ENCODE results near the gene OR5C1.

DNA sequence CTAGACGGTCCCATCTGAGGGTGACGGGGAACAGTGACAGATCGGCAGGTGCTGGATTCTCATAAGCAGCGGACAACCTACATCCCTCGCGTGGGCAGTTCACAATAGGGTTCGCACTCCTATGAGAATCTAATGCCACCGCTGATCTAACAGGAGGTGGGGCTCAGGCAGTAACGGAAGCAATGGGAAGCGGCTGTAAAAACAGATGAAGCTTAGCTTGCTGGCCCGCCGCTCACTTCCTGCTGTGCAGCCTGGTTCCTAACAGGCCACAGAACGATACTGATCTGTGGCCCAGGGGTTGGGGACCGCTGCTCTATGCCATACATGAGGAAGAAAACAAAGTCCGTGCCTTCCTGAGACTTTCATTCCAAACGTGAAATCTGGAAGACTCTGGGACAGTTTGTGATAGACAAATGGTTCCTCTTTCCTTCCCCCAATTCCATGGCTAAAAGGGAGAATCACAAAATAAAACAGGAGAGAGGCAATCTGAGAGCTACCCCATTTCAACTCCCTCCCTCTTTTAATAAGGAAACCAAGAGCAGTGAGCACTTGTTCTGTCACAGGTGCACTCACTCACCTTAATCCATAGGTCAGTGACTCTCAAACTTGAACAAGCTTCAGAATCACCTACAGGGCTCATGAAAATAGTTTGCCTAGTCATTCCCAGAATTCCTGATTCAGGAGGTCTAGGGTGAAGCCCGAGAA lies 27.6 kb downstream of the OR5C1 start:
- TF ChIP-seq, protein P1, sequence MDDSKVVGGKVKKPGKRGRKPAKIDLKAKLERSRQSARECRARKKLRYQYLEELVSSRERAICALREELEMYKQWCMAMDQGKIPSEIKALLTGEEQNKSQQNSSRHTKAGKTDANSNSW (CRISPR knock-in tag; IDR thresholded peaks at IDR 0.05; ENCODE audit: borderline replicate concordance) = no peak
- TF ChIP-seq BRCA1 (CRISPR knock-in tag; IDR thresholded peaks at IDR 0.05) = no peak
- TF ChIP-seq POLR2AphosphoS2 (IDR thresholded peaks at IDR 0.05; ENCODE audit: low read depth, low read length) = no peak
- no peak for TF ChIP-seq ARNT (IDR thresholded peaks at IDR 0.05)
- TF ChIP-seq HIVEP1 (CRISPR knock-in tag; IDR thresholded peaks at IDR 0.05) = no peak
- TF ChIP-seq MAFF (IDR thresholded peaks at IDR 0.05; ENCODE audit: low read depth, low read length) = no peak
- no peak for TF ChIP-seq FOXK2 (IDR thresholded peaks at IDR 0.05)
- TF ChIP-seq ZNF292 (CRISPR knock-in tag; IDR thresholded peaks at IDR 0.05; ENCODE audit: borderline replicate concordance, low read depth) = no peak
- no peak for TF ChIP-seq FOXM1 (CRISPR knock-in tag; IDR thresholded peaks at IDR 0.05)
- no peak for TF ChIP-seq ZNF775 (CRISPR knock-in tag; IDR thresholded peaks at IDR 0.05; ENCODE audit: borderline replicate concordance)
- TF ChIP-seq, protein P2, sequence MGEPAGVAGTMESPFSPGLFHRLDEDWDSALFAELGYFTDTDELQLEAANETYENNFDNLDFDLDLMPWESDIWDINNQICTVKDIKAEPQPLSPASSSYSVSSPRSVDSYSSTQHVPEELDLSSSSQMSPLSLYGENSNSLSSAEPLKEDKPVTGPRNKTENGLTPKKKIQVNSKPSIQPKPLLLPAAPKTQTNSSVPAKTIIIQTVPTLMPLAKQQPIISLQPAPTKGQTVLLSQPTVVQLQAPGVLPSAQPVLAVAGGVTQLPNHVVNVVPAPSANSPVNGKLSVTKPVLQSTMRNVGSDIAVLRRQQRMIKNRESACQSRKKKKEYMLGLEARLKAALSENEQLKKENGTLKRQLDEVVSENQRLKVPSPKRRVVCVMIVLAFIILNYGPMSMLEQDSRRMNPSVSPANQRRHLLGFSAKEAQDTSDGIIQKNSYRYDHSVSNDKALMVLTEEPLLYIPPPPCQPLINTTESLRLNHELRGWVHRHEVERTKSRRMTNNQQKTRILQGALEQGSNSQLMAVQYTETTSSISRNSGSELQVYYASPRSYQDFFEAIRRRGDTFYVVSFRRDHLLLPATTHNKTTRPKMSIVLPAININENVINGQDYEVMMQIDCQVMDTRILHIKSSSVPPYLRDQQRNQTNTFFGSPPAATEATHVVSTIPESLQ (CRISPR knock-in tag; conservative IDR thresholded peaks at IDR 0.05) = no peak
- TF ChIP-seq HNRNPL (IDR thresholded peaks at IDR 0.05; ENCODE audit: low read depth, low read length) = no peak
- TF ChIP-seq TCF7L2 (IDR thresholded peaks at IDR 0.05; ENCODE audit: low read depth, low read length) = no peak
- TF ChIP-seq ZNF547 (CRISPR knock-in tag; IDR thresholded peaks at IDR 0.05) = no peak
